NT2/D1 (cell line): ENCODE results near the gene TNFAIP8L3.
"Not testable (repeated sequence)": the region's sequence is repeated elsewhere in the genome, so short reads cannot be mapped to it uniquely, and the experiment has no call there.

Source experiments
- DNase-seq: peaks from one replicate; pipeline ENCODE4 v3.0.0-alpha.2; 2011; ENCODE audit warnings: low read depth, low spot score
- H3K27me3 ChIP-seq: 2 replicates; pipeline ENCODE4 v1.6.0; 2011; ENCODE audit warnings: mild to moderate bottlenecking; ENCODE audit not compliant: insufficient read length, insufficient read depth
- H3K36me3 ChIP-seq: 2 replicates; pipeline ENCODE4 v1.6.1; 2011; ENCODE audit warnings: mild to moderate bottlenecking, low read length, mixed read lengths; ENCODE audit not compliant: insufficient read depth, insufficient read length
- H3K4me1 ChIP-seq: 2 replicates; pipeline ENCODE4 v1.5.1; 2011; ENCODE audit not compliant: insufficient read depth, insufficient read length
- H3K4me3 ChIP-seq: 2 replicates; pipeline ENCODE4 v1.5.1; 2011; ENCODE audit warnings: low read depth; ENCODE audit not compliant: insufficient read length
- H3K9ac ChIP-seq: 2 replicates; pipeline ENCODE4 v1.6.0; 2011; ENCODE audit warnings: low read depth; ENCODE audit not compliant: insufficient read length
- H3K9me3 ChIP-seq: 2 replicates; pipeline ENCODE4 v1.5.1; 2011; ENCODE audit warnings: mild to moderate bottlenecking, low read length; ENCODE audit not compliant: insufficient read depth
- SUZ12 ChIP-seq: IDR thresholded peaks from 2 replicates; pipeline ENCODE4 v1.6.1; 2011; ENCODE audit not compliant: insufficient read length, insufficient read depth; ENCODE audit errors: extremely low read depth
- YY1 ChIP-seq: IDR thresholded peaks from 2 replicates; pipeline ENCODE4 v1.6.1; 2011; ENCODE audit not compliant: insufficient read length, insufficient read depth
- ZNF274 ChIP-seq: IDR thresholded peaks from 2 replicates; pipeline ENCODE4 v1.6.1; 2011; ENCODE audit warnings: mild to moderate bottlenecking, low read depth, low read length

Gene TNFAIP8L3

GRCh38 chr15:51094606-51095569, at the start of gene TNFAIP8L3:
Gene TNFAIP8L3, minus strand, starts transcription at chr15:51094906. Its CDS starts 311 bp downstream, at chr15:51094595.
- Histone ChIP-seq H3K4me3 (peak within 1 kb of the TSS; percentile 45), H3K27me3 (peaks cover 55% of the 10 kb centered on the region), H3K4me1 (no peaks in the 10 kb centered on the region), H3K9me3 (no peaks in the 10 kb centered on the region), H3K36me3 (no peaks in the 10 kb centered on the region), H3K9ac (peak within 1 kb of the TSS; percentile 61)
- no peak for TF ChIP-seq SUZ12
- no peak for TF ChIP-seq YY1
- TF ChIP-seq ZNF274, result no peak
- no peak for DNase-seq

- TF ChIP-seq YY1, result no peak
- no peak for TF ChIP-seq SUZ12
- no peak for TF ChIP-seq ZNF274
- Histone ChIP-seq H3K9me3 (no peaks in the 10 kb centered on the region), H3K27me3 (no peaks in the 10 kb centered on the region), H3K9ac (no peak overlapping the region), H3K36me3 (no peaks in the 10 kb centered on the region), H3K4me1 (no peaks in the 10 kb centered on the region), H3K4me3 (no peak overlapping the region)
- no peak for DNase-seq
These were observed 49.4 kb upstream of the TNFAIP8L3 start for GRCh38 chr15:51144021-51144532.

GRCh38 chr15:51140347-51140746, 45.6 kb upstream of the TNFAIP8L3 start:
- H3K36me3 ChIP-seq, H3K4me1 ChIP-seq, H3K4me3 ChIP-seq: not testable (repeated sequence)

GRCh38 chr15:51139091-51139490, 44.4 kb upstream of the TNFAIP8L3 start:
- no peak overlapping the region for H3K4me3 ChIP-seq
- no peak for DNase-seq
- no peaks in the 10 kb centered on the region for H3K9me3 ChIP-seq
- H3K27me3 ChIP-seq, result no peaks in the 10 kb centered on the region
- H3K9ac ChIP-seq, result no peak overlapping the region
- no peaks in the 10 kb centered on the region for H3K4me1 ChIP-seq
- H3K36me3 ChIP-seq, result no peaks in the 10 kb centered on the region
- TF ChIP-seq SUZ12 (no peak), YY1 (no peak), ZNF274 (no peak)

More at GRCh38 chr15:51140347-51140746, 45.6 kb upstream of the TNFAIP8L3 start:
- not testable (repeated sequence) for DNase-seq, H3K27me3 ChIP-seq, H3K9me3 ChIP-seq, H3K9ac ChIP-seq

GRCh38 chr15:51137880-51138430, 43.2 kb upstream of the TNFAIP8L3 start:
- Histone ChIP-seq H3K36me3 (no peaks in the 10 kb centered on the region), H3K9ac (no peak overlapping the region), H3K4me3 (no peak overlapping the region), H3K27me3 (no peaks in the 10 kb centered on the region), H3K4me1 (no peaks in the 10 kb centered on the region), H3K9me3 (no peaks in the 10 kb centered on the region)
- DNase-seq, result no peak
- TF ChIP-seq YY1 (no peak), SUZ12 (no peak), ZNF274 (no peak)

GRCh38 chr15:51137024-51137423, 42.3 kb upstream of the TNFAIP8L3 start:
- H3K9ac ChIP-seq, result no peak overlapping the region
- TF ChIP-seq SUZ12 (no peak), YY1 (no peak), ZNF274 (no peak)
- no peaks in the 10 kb centered on the region for H3K9me3 ChIP-seq
- no peaks in the 10 kb centered on the region for H3K4me1 ChIP-seq
- no peaks in the 10 kb centered on the region for H3K27me3 ChIP-seq
- H3K36me3 ChIP-seq, result no peaks in the 10 kb centered on the region
- no peak for DNase-seq
- no peak overlapping the region for H3K4me3 ChIP-seq

- no peaks in the 10 kb centered on the region for H3K4me1 ChIP-seq
- no peaks in the 10 kb centered on the region for H3K27me3 ChIP-seq
These were observed 40.6 kb upstream of the TNFAIP8L3 start for GRCh38 chr15:51135276-51135675.

More at GRCh38 chr15:51135276-51135675, 40.6 kb upstream of the TNFAIP8L3 start:
- Histone ChIP-seq H3K9me3 (no peaks in the 10 kb centered on the region), H3K4me3 (no peak overlapping the region), H3K36me3 (no peaks in the 10 kb centered on the region), H3K9ac (no peak overlapping the region)
- no peak for DNase-seq
- TF ChIP-seq YY1, result no peak
- no peak for TF ChIP-seq SUZ12
- no peak for TF ChIP-seq ZNF274
